HepG2 (cell line): Measurements from ENCODE around the gene CEBPB. TPM values are rescaled to one million over a fixed set of nuclear protein-coding genes. Genes with fewer than 3 reads are reported as not detected.

Experiments used
- AKAP8 ChIP-seq: sonication (generic); formaldehyde crosslinking; IDR thresholded peaks from 2 replicates; pipeline ENCODE4 v1.5.1; 2020; ENCODE audit warnings: mild to moderate bottlenecking, missing genetic modification reagents
- ATF7 ChIP-seq, 2 experiments: fragments of 450-650 bp in 1 of 2; sonication (generic) in 1 of 2; formaldehyde crosslinking in 1 of 2; IDR thresholded peaks; 2 replicates each; pipeline versions ENCODE4 v1.4.0 to v1.6.1; 2016 to 2020; ENCODE audit warnings: antibody characterized with exemption in 1 of 2, mild to moderate bottlenecking in 1 of 2, missing genetic modification reagents in 1 of 2
- CHD2 ChIP-seq: IDR thresholded peaks from 2 replicates; pipeline ENCODE4 v1.6.1; 2011; ENCODE audit warnings: low read depth, low read length, improper control_type of control experiment
- DDIT3 ChIP-seq: sonication (generic); formaldehyde crosslinking; IDR thresholded peaks from 2 replicates; pipeline ENCODE4 v1.4.0; 2020; ENCODE audit warnings: mild to moderate bottlenecking, missing genetic modification reagents
- GABPB1 ChIP-seq: IDR thresholded peaks from 2 replicates; pipeline ENCODE4 v1.6.1; 2016; ENCODE audit warnings: mild to moderate bottlenecking, missing genetic modification reagents, moderate library complexity, missing compliant biosample characterization
- HNRNPLL ChIP-seq: fragments of 200-400 bp; formaldehyde crosslinking; IDR thresholded peaks from 2 replicates; pipeline ENCODE4 v1.6.1; 2017; ENCODE audit warnings: mild to moderate bottlenecking, low read depth, low read length; ENCODE audit not compliant: poor library complexity, severe bottlenecking
- MTA1 ChIP-seq: sonication (generic); formaldehyde crosslinking; IDR thresholded peaks from 2 replicates; pipeline ENCODE4 v1.4.0; 2020; ENCODE audit warnings: missing genetic modification reagents, mild to moderate bottlenecking, borderline replicate concordance
- NFE2L1 ChIP-seq: sonication (generic); formaldehyde crosslinking; IDR thresholded peaks from 2 replicates; pipeline ENCODE4 v1.4.0; 2020; ENCODE audit warnings: missing genetic modification reagents, mild to moderate bottlenecking, borderline replicate concordance
- NFE2L2 ChIP-seq: fragments of 150-350 bp; IDR thresholded peaks from 2 replicates; pipeline ENCODE4 v1.6.1; 2014; ENCODE audit warnings: low read length
- SIX4 ChIP-seq: sonication (generic); formaldehyde crosslinking; IDR thresholded peaks from 2 replicates; pipeline ENCODE4 v1.4.0; 2020; ENCODE audit warnings: missing genetic modification reagents
- SP5 ChIP-seq: IDR thresholded peaks from 2 replicates; pipeline ENCODE4 v1.6.1; 2016; ENCODE audit warnings: low read depth, borderline replicate concordance
- SPEN ChIP-seq: sonication (generic); formaldehyde crosslinking; IDR thresholded peaks from 2 replicates; pipeline ENCODE4 v1.5.1; 2020; ENCODE audit warnings: low read depth, mild to moderate bottlenecking, missing genetic modification reagents
- ZFX ChIP-seq: sonication (generic); formaldehyde crosslinking; IDR thresholded peaks from 2 replicates; pipeline ENCODE4 v1.4.0; 2020; ENCODE audit warnings: mild to moderate bottlenecking, low read depth, missing genetic modification reagents, moderate library complexity
- ZIK1 ChIP-seq: sonication (generic); formaldehyde crosslinking; IDR thresholded peaks from 2 replicates; pipeline ENCODE4 v1.5.0; 2020; ENCODE audit warnings: mild to moderate bottlenecking, low read depth, missing genetic modification reagents, borderline replicate concordance
- ZNF235 ChIP-seq: sonication (generic); formaldehyde crosslinking; IDR thresholded peaks from 2 replicates; pipeline ENCODE4 v1.8.1; 2023; ENCODE audit warnings: mild to moderate bottlenecking, missing genetic modification reagents, borderline replicate concordance
- ZNF768 ChIP-seq: sonication (generic); formaldehyde crosslinking; IDR thresholded peaks from 2 replicates; pipeline ENCODE4 v1.4.0; 2020; ENCODE audit warnings: missing genetic modification reagents
- ZNF776 ChIP-seq: sonication (generic); formaldehyde crosslinking; IDR thresholded peaks from 2 replicates; pipeline ENCODE4 v1.4.0; 2020; ENCODE audit warnings: mild to moderate bottlenecking, missing genetic modification reagents
- ZSCAN25 ChIP-seq: sonication (generic); formaldehyde crosslinking; IDR thresholded peaks from 2 replicates; pipeline ENCODE4 v1.8.0; 2022; ENCODE audit warnings: mild to moderate bottlenecking, missing genetic modification reagents
- polyA plus RNA-seq, 8 experiments: library from polyadenylated mRNA; depleted of rRNA in 3 of 8; stranded (reverse) in 7 of 8; unstranded in 1 of 8; fragments of >200 nt; fragmentation: Illumina TruSeq in 4 of 8; extraction: Trizol in 4 of 8; gene quantifications; 2 replicates each; pipeline versions ENCODE4 v1.2.1 to v1.2.3, GENCODE V29; 2011 to 2016; ENCODE audit warnings: low read depth in 4 of 8, missing spikeins in 1 of 8, mixed read lengths in 1 of 8; ENCODE audit not compliant: insufficient read depth in 1 of 8
- total RNA-seq, 5 experiments: library from RNA; depleted of rRNA; stranded (reverse); fragments of >200 nt; fragmentation: Illumina TruSeq; extraction: Trizol; gene quantifications; 2 replicates each; pipeline ENCODE4 v1.2.3, GENCODE V29; 2016; ENCODE audit warnings: low read depth in 1 of 5
- TF ChIP-seq, protein P1 (sequence below): sonication (generic); formaldehyde crosslinking; IDR thresholded peaks from 2 replicates; pipeline ENCODE4; 2020; ENCODE audit warnings: missing genetic modification reagents, mild to moderate bottlenecking, borderline replicate concordance
- TF ChIP-seq, protein P2 (sequence below): sonication (generic); formaldehyde crosslinking; IDR thresholded peaks from 2 replicates; pipeline ENCODE4 v1.4.0; 2020; ENCODE audit warnings: missing genetic modification reagents, borderline replicate concordance

CEBPB gene
- total and polyA plus RNA-seq, 2 of the 13 experiments (the other 11 are each of a cell fraction or from before 2014, with no cell fraction given) = 18.5 to 28.2 TPM

DNA sequence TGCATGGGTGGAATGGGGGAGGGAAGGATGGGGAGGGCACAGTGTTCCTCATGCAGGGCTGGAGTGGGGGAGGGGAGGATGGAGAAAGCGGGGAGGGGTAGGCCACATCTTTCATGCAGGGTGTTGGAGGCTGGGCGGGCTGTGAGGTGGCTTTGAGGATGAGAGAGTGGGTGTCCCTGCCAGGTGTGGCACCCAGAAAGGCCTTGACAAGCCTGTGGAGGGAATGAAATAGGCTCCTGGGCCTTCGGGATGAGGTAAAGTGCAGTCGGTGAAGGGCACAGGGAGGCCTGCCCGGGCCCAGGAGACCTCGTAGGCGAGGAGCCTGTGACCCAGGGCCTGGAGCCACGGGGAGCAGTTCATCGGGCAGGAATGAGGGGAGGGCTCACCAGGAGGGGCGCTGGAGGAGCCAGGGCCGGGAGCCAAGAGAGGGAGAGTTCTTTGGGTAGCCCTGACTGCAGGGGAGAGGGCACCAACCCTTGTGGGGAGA is 7.6 kb downstream of the CEBPB start (continued):
- TF ChIP-seq DDIT3 (CRISPR knock-in tag) (no peak), ZSCAN25 (peak; percentile 71; the same call in 1 of the 2 replicates), AKAP8 (CRISPR knock-in tag) (no peak), ZNF235 (CRISPR knock-in tag) (peak; percentile 50; the same call in 1 of the 2 replicates), MTA1 (CRISPR knock-in tag) (0 out of 2 replicates have a peak, but pooled peaks have one; percentile 29), NFE2L2 (no peak), HNRNPLL (peak; percentile 14), ZFX (CRISPR knock-in tag) (peak; percentile 48; the same call in 1 of the 2 replicates), GABPB1 (CRISPR knock-in tag) (peak; percentile 25; the same call in 1 of the 2 replicates), ZNF768 (CRISPR knock-in tag) (peak; percentile 78; the same call in 1 of the 2 replicates), NFE2L1 (CRISPR knock-in tag) (no peak), ATF7 (IDR thresholded peaks at IDR 0.05) (no peak), ATF7 (CRISPR knock-in tag; IDR thresholded peaks at IDR 0.05) (0 out of 2 replicates have a peak, but pooled peaks have one; percentile 41), ZNF776 (0 out of 2 replicates have a peak, but pooled peaks have one; percentile 40), ZIK1 (CRISPR knock-in tag) (no peak), SIX4 (CRISPR knock-in tag) (no peak), CHD2 (0 out of 2 replicates have a peak, but pooled peaks have one; percentile 26), SP5 (CRISPR knock-in tag) (no peak), SPEN (0 out of 2 replicates have a peak, but pooled peaks have one; percentile 25)
- TF ChIP-seq, protein P1, sequence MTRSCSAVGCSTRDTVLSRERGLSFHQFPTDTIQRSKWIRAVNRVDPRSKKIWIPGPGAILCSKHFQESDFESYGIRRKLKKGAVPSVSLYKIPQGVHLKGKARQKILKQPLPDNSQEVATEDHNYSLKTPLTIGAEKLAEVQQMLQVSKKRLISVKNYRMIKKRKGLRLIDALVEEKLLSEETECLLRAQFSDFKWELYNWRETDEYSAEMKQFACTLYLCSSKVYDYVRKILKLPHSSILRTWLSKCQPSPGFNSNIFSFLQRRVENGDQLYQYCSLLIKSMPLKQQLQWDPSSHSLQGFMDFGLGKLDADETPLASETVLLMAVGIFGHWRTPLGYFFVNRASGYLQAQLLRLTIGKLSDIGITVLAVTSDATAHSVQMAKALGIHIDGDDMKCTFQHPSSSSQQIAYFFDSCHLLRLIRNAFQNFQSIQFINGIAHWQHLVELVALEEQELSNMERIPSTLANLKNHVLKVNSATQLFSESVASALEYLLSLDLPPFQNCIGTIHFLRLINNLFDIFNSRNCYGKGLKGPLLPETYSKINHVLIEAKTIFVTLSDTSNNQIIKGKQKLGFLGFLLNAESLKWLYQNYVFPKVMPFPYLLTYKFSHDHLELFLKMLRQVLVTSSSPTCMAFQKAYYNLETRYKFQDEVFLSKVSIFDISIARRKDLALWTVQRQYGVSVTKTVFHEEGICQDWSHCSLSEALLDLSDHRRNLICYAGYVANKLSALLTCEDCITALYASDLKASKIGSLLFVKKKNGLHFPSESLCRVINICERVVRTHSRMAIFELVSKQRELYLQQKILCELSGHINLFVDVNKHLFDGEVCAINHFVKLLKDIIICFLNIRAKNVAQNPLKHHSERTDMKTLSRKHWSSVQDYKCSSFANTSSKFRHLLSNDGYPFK = no peak
- TF ChIP-seq, protein P2, sequence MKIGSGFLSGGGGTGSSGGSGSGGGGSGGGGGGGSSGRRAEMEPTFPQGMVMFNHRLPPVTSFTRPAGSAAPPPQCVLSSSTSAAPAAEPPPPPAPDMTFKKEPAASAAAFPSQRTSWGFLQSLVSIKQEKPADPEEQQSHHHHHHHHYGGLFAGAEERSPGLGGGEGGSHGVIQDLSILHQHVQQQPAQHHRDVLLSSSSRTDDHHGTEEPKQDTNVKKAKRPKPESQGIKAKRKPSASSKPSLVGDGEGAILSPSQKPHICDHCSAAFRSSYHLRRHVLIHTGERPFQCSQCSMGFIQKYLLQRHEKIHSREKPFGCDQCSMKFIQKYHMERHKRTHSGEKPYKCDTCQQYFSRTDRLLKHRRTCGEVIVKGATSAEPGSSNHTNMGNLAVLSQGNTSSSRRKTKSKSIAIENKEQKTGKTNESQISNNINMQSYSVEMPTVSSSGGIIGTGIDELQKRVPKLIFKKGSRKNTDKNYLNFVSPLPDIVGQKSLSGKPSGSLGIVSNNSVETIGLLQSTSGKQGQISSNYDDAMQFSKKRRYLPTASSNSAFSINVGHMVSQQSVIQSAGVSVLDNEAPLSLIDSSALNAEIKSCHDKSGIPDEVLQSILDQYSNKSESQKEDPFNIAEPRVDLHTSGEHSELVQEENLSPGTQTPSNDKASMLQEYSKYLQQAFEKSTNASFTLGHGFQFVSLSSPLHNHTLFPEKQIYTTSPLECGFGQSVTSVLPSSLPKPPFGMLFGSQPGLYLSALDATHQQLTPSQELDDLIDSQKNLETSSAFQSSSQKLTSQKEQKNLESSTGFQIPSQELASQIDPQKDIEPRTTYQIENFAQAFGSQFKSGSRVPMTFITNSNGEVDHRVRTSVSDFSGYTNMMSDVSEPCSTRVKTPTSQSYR (CRISPR knock-in tag) = peak; percentile 38; the same call in 1 of the 2 replicates
